Pancreas (tissue), 10 donors: ENCODE measurements around the gene BRWD1. TPM values are rescaled to one million over a fixed set of nuclear protein-coding genes. Genes with fewer than 3 reads are reported as not detected.
A peak's percentile ranks its signal among the peaks of the same experiment; 100 is the strongest.

Source experiments
- ATAC-seq, 4 donors: fragments of 200-7000 bp; cut with Tn5 transposase; one replicate each; pipeline versions ENCODE4 v1.8.0 to v1.9.1; 2020; ENCODE audit warnings: mild to moderate bottlenecking in 4 of 4, moderate library complexity in 4 of 4
- DNase-seq, 6 donors: peaks; one replicate each; pipeline ENCODE4 v3.0.0-alpha.2; 2020
- FAIRE-seq: peaks from 2 replicates; lab custom pipeline; 2012; peaks lifted over from hg19 to GRCh38; lab: Jason Lieb, UNC
- H3K27ac ChIP-seq, 4 donors: fragments of 200-600 bp; sonication (generic); 1 replicate in 3 of 4; 2 replicates in 1 of 4; pipeline versions ENCODE4 v1.5.0 to v1.8.0; 2020
- H3K27me3 ChIP-seq, 4 donors: fragments of 200-600 bp; one replicate each; pipeline ENCODE4 v1.8.0; 2021
- H3K36me3 ChIP-seq, 3 donors: fragments of 200-600 bp; sonication (generic) in 1 of 3; one replicate each; pipeline versions ENCODE4 v1.5.0 to v1.8.0; 2020 to 2021
- H3K4me1 ChIP-seq, 3 donors: fragments of 200-600 bp; one replicate each; pipeline ENCODE4 v1.8.0; 2021
- H3K4me3 ChIP-seq, 4 donors: fragments of 200-600 bp; sonication (generic) in 2 of 4; one replicate each; pipeline versions ENCODE4 v1.5.0 to v1.8.0; 2020 to 2021
- H3K9me3 ChIP-seq, 4 donors: fragments of 200-600 bp; one replicate each; pipeline ENCODE4 v1.8.0; 2021
- CTCF ChIP-seq, 4 donors: fragments of 200-600 bp; sonication (generic) in 3 of 4; IDR thresholded peaks; one replicate each; pipeline versions ENCODE4 v1.5.0 to v1.8.0; 2021; ENCODE audit warnings: antibody characterized with exemption in 4 of 4
- WGBS, 2 donors: extraction: QIAGEN DNeasy Blood & Tissue Kit; methylation state at CpG; one replicate each; pipeline ENCODE4 v1.1.7; 2013; 5-methylcytosine and 5-hydroxymethylcytosine counted together
- intact Hi-C, 3 donors: fragments of 100-400 bp; cut with DNase I; formaldehyde crosslinking; loops; one replicate each; pipeline versions ENCODE4 v1.11.1 to v1.14.2; 2022
- polyA plus RNA-seq, 2 donors: library from polyadenylated mRNA; stranded (reverse); fragments of 200-250 nt; gene quantifications; one replicate each; pipeline ENCODE4 v1.2.3, GENCODE V29; 2013
- total RNA-seq, 6 donors: library from RNA; stranded (reverse); fragmentation: NEBNext Ultra II Directional in 4 of 6; extraction: Animal tissue kit (Norgen Biotek cat#: 25700) in 4 of 6; gene quantifications; one replicate each; pipeline versions ENCODE4 v1.2.1 to v1.2.4, GENCODE V29; 2021 to 2023
- donor health status: healthy with polysubstance abuse.
- donor health status: DM: no; HTN: no; CAD: no; lungs with moderate emphysema.
- donor health status: DM: no; HTN: no; CAD: no.
- donor health status: control.
- donor health status: control.
- donor health status: Bipolar disorder and iron deficiency.
- donor health status: DM: yes; HTN: yes; CAD: no.
- donor health status: DM: no; HTN: no; CAD: no.
- donor health status: DM: no; HTN: no; CAD: no.
- donor health status: DM: yes; HTN: yes; CAD: no.

The BRWD1 gene
- total and polyA plus RNA-seq, 8 donors = 7.4 to 31.7 (median 22.5) TPM

GRCh38 chr21:39347537-39347936 is 34.1 kb upstream of the BRWD1 start:
- H3K36me3 ChIP-seq = peaks cover 3 to 10% (median 7%) of the 10 kb centered on the region in 3 donors
- peak overlapping the region; percentile 36 to 79 (median 63) for H3K4me3 ChIP-seq
- FAIRE-seq = no peak
- H3K27ac ChIP-seq = peak overlapping the region in 2 of 4 donors; percentile 95 to 96
- WGBS, 2 donors = 4 to 6% methylated on average over 10 of the region's 10 CpGs
- no peaks in the 10 kb centered on the region for H3K9me3 ChIP-seq
- no peak for ATAC-seq
- intact Hi-C loops = no loop called here
- no peak for DNase-seq
- no peaks in the 10 kb centered on the region for H3K27me3 ChIP-seq
- peaks cover 0 to 36% (median 21%) of the 10 kb centered on the region in 3 donors for H3K4me1 ChIP-seq
- no peak for TF ChIP-seq CTCF (IDR thresholded peaks at IDR 0.05)

GRCh38 chr21:39346671-39347331 is 33.4 kb upstream of the BRWD1 start:
- Histone ChIP-seq H3K4me3 (peak overlapping the region in 2 of 4 donors; percentile 64 to 79), H3K9me3 (no peaks in the 10 kb centered on the region), H3K36me3 (peaks cover 3 to 13% (median 11%) of the 10 kb centered on the region in 3 donors), H3K27ac (peak overlapping the region in 1 of 4 donors; percentile 5), H3K4me1 (peaks cover 0 to 36% (median 21%) of the 10 kb centered on the region in 3 donors), H3K27me3 (no peaks in the 10 kb centered on the region)
- 21 to 22% methylated on average over 7 of the region's 7 CpGs for WGBS, 2 donors
- no peak for ATAC-seq
- no peak for FAIRE-seq
- no peak for DNase-seq
- intact Hi-C loops = no loop called here
- no peak for TF ChIP-seq CTCF (IDR thresholded peaks at IDR 0.05)

GRCh38 chr21:39346206-39346605 is 32.8 kb upstream of the BRWD1 start:
- no peak for TF ChIP-seq CTCF (IDR thresholded peaks at IDR 0.05)
- peaks cover 3 to 18% (median 13%) of the 10 kb centered on the region in 3 donors for H3K36me3 ChIP-seq
- H3K27me3 ChIP-seq = no peaks in the 10 kb centered on the region
- H3K4me3 ChIP-seq = peak overlapping the region in 1 of 4 donors; percentile 79
- 27 to 28% methylated on average over 3 of the region's 3 CpGs for WGBS, 2 donors
- no peak overlapping the region for H3K27ac ChIP-seq
- ATAC-seq = no peak
- H3K9me3 ChIP-seq = no peaks in the 10 kb centered on the region
- FAIRE-seq = no peak
- no peak for DNase-seq
- peaks cover 0 to 36% (median 21%) of the 10 kb centered on the region in 3 donors for H3K4me1 ChIP-seq
- intact Hi-C loops = no loop called here

- Histone ChIP-seq H3K27me3 (no peaks in the 10 kb centered on the region), H3K27ac (no peak overlapping the region), H3K4me3 (no peak overlapping the region), H3K9me3 (no peaks in the 10 kb centered on the region), H3K4me1 (peaks cover 0 to 36% (median 21%) of the 10 kb centered on the region in 3 donors), H3K36me3 (peaks cover 3 to 18% (median 13%) of the 10 kb centered on the region in 3 donors)
- ATAC-seq (no peak), FAIRE-seq (no peak), DNase-seq (no peak)
- WGBS, 2 donors = 83 to 84% methylated on average over 6 of the region's 6 CpGs
- intact Hi-C loops = no loop called here
- no peak for TF ChIP-seq CTCF (IDR thresholded peaks at IDR 0.05)
Observed at GRCh38 chr21:39345440-39345839, 32.0 kb upstream of the BRWD1 start.

GRCh38 chr21:39344848-39345247 is 31.4 kb upstream of the BRWD1 start:
- H3K9me3 ChIP-seq = no peaks in the 10 kb centered on the region
- H3K27ac ChIP-seq = no peak overlapping the region
- no peak overlapping the region for H3K4me3 ChIP-seq
- no peak for TF ChIP-seq CTCF (IDR thresholded peaks at IDR 0.05)
- DNase-seq (no peak), ATAC-seq (no peak), FAIRE-seq (no peak)
- H3K4me1 ChIP-seq = peaks cover 0 to 30% (median 21%) of the 10 kb centered on the region in 3 donors
- WGBS, 2 donors = 78 to 82% methylated on average over 5 of the region's 5 CpGs
- intact Hi-C loops = no loop called here
- no peaks in the 10 kb centered on the region for H3K27me3 ChIP-seq
- peaks cover 3 to 18% (median 13%) of the 10 kb centered on the region in 3 donors for H3K36me3 ChIP-seq
